GM12878 (cell line): ENCODE results near the gene CLIP1. TPM values are rescaled to one million over a fixed set of nuclear protein-coding genes. Genes with fewer than 3 reads are reported as not detected.

ENCODE experiments used
- CHD4 ChIP-seq: fragments of 200-600 bp; sonication (generic); IDR thresholded peaks from 2 replicates; pipeline ENCODE4 v1.6.1; 2016; ENCODE audit warnings: mild to moderate bottlenecking
- CREB1 ChIP-seq: IDR thresholded peaks from 2 replicates; pipeline ENCODE4 v1.6.1; 2012; ENCODE audit warnings: low read depth, mild to moderate bottlenecking, inconsistent platforms
- GATAD2B ChIP-seq: fragments of 450-650 bp; conservative IDR thresholded peaks from 2 replicates; pipeline ENCODE4 v1.6.1; 2017; ENCODE audit warnings: low read depth, mild to moderate bottlenecking, moderate library complexity
- HDAC6 ChIP-seq: fragments of 200-600 bp; sonication (generic); IDR thresholded peaks from one replicate; pipeline ENCODE4 v1.8.0; 2017; ENCODE audit warnings: antibody characterized with exemption; ENCODE audit not compliant: unreplicated experiment
- KAT2A ChIP-seq: conservative IDR thresholded peaks from 2 replicates; pipeline ENCODE4 v1.6.1; 2011; ENCODE audit warnings: low read depth, low read length; ENCODE audit not compliant: control insufficient read depth
- KLF5 ChIP-seq: fragments of 450-650 bp; IDR thresholded peaks from 2 replicates; pipeline ENCODE4 v1.6.1; 2014; ENCODE audit warnings: mild to moderate bottlenecking; ENCODE audit not compliant: partially characterized antibody
- NBN ChIP-seq: fragments of 450-650 bp; IDR thresholded peaks from 2 replicates; pipeline ENCODE4 v1.6.1; 2016
- NFYA ChIP-seq: IDR thresholded peaks from 2 replicates; pipeline ENCODE4 v1.6.1; 2011; ENCODE audit warnings: low read depth, mild to moderate bottlenecking, low read length, improper control_type of control experiment, borderline replicate concordance
- NR2C2 ChIP-seq: IDR thresholded peaks from 2 replicates; pipeline ENCODE4 v1.6.1; 2011; ENCODE audit warnings: borderline replicate concordance, low read depth; ENCODE audit not compliant: control insufficient read depth, insufficient read length
- NRF1 ChIP-seq: conservative IDR thresholded peaks from 2 replicates; pipeline ENCODE4 v1.6.1; 2011; ENCODE audit warnings: mild to moderate bottlenecking, low read depth, low read length, improper control_type of control experiment
- PAX8 ChIP-seq: fragments of 450-650 bp; IDR thresholded peaks from 2 replicates; pipeline ENCODE4 v1.6.1; 2017; ENCODE audit warnings: mild to moderate bottlenecking, moderate library complexity
- PML ChIP-seq: IDR thresholded peaks from 2 replicates; pipeline ENCODE4 v1.6.1; 2012; ENCODE audit warnings: low read length, inconsistent platforms
- RBBP5 ChIP-seq: fragments of 200-600 bp; sonication (generic); conservative IDR thresholded peaks from 2 replicates; pipeline ENCODE4 v1.6.1; 2016
- RFX5 ChIP-seq: IDR thresholded peaks from 2 replicates; pipeline ENCODE4 v1.6.1; 2011; ENCODE audit warnings: low read depth, low read length, improper control_type of control experiment
- SIN3A ChIP-seq: IDR thresholded peaks from 2 replicates; pipeline ENCODE4 v1.6.1; 2012; ENCODE audit warnings: low read depth, low read length, improper control_type of control experiment
- TCF3 ChIP-seq: IDR thresholded peaks from 2 replicates; pipeline ENCODE4 v1.6.1; 2012; ENCODE audit warnings: low read depth, mild to moderate bottlenecking, low read length, borderline replicate concordance; ENCODE audit not compliant: insufficient read depth
- TCF7 ChIP-seq: IDR thresholded peaks from 2 replicates; pipeline ENCODE4 v1.6.1; 2014; ENCODE audit warnings: antibody characterized with exemption, borderline replicate concordance
- ZBED1 ChIP-seq: IDR thresholded peaks from 2 replicates; pipeline ENCODE4 v1.6.1; 2016; ENCODE audit warnings: borderline replicate concordance
- ZNF207 ChIP-seq: fragments of 450-650 bp; IDR thresholded peaks from 2 replicates; pipeline ENCODE4 v1.6.1; 2014; ENCODE audit warnings: antibody characterized with exemption, mild to moderate bottlenecking, borderline replicate concordance
- ZNF274 ChIP-seq: IDR thresholded peaks from one replicate; pipeline ENCODE4 v1.8.0; 2011; ENCODE audit not compliant: insufficient read length, insufficient read depth
- ZNF384 ChIP-seq: IDR thresholded peaks from 2 replicates; pipeline ENCODE4 v1.6.1; 2012; ENCODE audit warnings: low read depth, mild to moderate bottlenecking, low read length, improper control_type of control experiment, borderline replicate concordance
- polyA plus RNA-seq, 11 experiments: library from polyadenylated mRNA; depleted of rRNA in 4 of 11; unstranded in 6 of 11; stranded (reverse) in 5 of 11; fragments of >200 nt; fragmentation: Nextera tagmentation in 4 of 11; fragmentation: Illumina TruSeq in 1 of 11; extraction: Ambion mirVana in 4 of 11; extraction: Trizol in 1 of 11; gene quantifications; 1 replicate in 1 of 11; 2 replicates in 10 of 11; pipeline versions ENCODE4 v1.2.1 to v1.2.3, GENCODE V29; 2011 to 2016; ENCODE audit warnings: inconsistent platforms in 2 of 11, missing spikeins in 2 of 11, low read depth in 1 of 11
- total RNA-seq, 4 experiments: library from RNA; depleted of rRNA in 3 of 4; stranded (reverse); fragments of >200 nt in 3 of 4; fragmentation: Illumina TruSeq in 1 of 4; extraction: Trizol in 1 of 4; gene quantifications; 2 replicates each; pipeline versions ENCODE4 v1.2.1 to v1.2.3, GENCODE V29; 2013 to 2021
- TF ChIP-seq, protein P1 (sequence below): fragments of 450-650 bp; IDR thresholded peaks from 2 replicates; pipeline ENCODE4 v1.6.1; 2014; ENCODE audit warnings: mild to moderate bottlenecking
- TF ChIP-seq, protein P2 (sequence below): IDR thresholded peaks from 2 replicates; pipeline ENCODE4 v1.6.1; 2012; ENCODE audit warnings: low read depth, low read length, improper control_type of control experiment
- TF ChIP-seq, protein P3 (sequence below): fragments of 450-650 bp; IDR thresholded peaks from 2 replicates; pipeline ENCODE4 v1.6.1; 2017; ENCODE audit warnings: borderline replicate concordance
- TF ChIP-seq, protein P4 (sequence below): fragments of 450-650 bp; IDR thresholded peaks from 2 replicates; pipeline ENCODE4 v1.6.1; 2017; ENCODE audit warnings: mild to moderate bottlenecking, moderate library complexity

CLIP1 gene
- total and polyA plus RNA-seq, 10 of the 15 experiments (the other 5 are each of a cell fraction or from before 2014, with no cell fraction given), result 6.0 to 45.4 (median 25.2) TPM

DNA sequence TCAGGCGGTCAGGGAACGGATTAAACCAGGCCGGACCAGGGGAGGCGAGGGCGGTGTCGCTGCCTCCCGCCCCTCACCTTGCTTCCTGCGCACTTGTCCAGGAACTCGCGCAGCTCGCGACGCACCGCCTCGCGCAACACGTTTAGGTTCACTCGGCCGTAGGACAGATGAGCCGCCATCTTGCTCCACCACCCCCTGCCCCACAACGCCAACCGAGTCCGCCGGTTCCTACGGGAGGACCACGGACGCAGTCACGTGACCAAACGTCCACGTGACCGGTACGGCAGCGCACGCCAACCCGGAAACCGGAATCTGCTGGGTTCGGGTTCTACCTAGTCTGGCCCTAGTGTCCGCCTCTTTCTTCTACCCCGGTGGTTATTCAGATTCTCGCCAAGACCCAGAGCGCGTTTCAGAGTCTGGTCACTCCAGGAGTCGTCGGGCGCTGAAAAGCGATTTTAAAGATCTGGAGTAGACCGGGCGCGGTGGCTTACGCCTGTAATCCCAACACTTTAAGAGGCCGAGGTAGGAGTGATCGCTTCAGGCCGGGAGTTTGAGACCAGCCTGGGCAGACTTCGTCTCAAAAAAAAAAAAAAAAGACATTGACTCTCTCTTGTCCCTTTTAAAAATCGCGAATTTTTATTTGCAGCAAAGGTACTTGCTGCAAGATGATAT lies 156.1 kb downstream of the CLIP1 start, which contains the start of gene VPS33A (continued):
- TF ChIP-seq ZNF207 (peak; percentile 76), NRF1 (no peak; the same call in 1 of the 2 replicates), RBBP5 (no peak), ZNF384 (no peak; the same call in 1 of the 2 replicates), CREB1 (peak; percentile 80), HDAC6 (no peak), ZBED1 (no peak), NFYA (no peak), KLF5 (no peak), NR2C2 (no peak), ZNF274 (no peak), KAT2A (no peak), GATAD2B (peak; percentile 80), CHD4 (no peak), RFX5 (no peak), PML (peak; percentile 77; the same call in 1 of the 2 replicates), TCF3 (0 out of 2 replicates have a peak, but pooled peaks have one; percentile 68), SIN3A (peak; percentile 99), NBN (peak; percentile 94), PAX8 (no peak), TCF7 (no peak)
- TF ChIP-seq, protein P1, sequence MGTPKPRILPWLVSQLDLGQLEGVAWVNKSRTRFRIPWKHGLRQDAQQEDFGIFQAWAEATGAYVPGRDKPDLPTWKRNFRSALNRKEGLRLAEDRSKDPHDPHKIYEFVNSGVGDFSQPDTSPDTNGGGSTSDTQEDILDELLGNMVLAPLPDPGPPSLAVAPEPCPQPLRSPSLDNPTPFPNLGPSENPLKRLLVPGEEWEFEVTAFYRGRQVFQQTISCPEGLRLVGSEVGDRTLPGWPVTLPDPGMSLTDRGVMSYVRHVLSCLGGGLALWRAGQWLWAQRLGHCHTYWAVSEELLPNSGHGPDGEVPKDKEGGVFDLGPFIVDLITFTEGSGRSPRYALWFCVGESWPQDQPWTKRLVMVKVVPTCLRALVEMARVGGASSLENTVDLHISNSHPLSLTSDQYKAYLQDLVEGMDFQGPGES, result no peak
- TF ChIP-seq, protein P2, sequence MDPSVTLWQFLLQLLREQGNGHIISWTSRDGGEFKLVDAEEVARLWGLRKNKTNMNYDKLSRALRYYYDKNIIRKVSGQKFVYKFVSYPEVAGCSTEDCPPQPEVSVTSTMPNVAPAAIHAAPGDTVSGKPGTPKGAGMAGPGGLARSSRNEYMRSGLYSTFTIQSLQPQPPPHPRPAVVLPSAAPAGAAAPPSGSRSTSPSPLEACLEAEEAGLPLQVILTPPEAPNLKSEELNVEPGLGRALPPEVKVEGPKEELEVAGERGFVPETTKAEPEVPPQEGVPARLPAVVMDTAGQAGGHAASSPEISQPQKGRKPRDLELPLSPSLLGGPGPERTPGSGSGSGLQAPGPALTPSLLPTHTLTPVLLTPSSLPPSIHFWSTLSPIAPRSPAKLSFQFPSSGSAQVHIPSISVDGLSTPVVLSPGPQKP, result 0 out of 2 replicates have a peak, but pooled peaks have one; percentile 48
- TF ChIP-seq, protein P3, sequence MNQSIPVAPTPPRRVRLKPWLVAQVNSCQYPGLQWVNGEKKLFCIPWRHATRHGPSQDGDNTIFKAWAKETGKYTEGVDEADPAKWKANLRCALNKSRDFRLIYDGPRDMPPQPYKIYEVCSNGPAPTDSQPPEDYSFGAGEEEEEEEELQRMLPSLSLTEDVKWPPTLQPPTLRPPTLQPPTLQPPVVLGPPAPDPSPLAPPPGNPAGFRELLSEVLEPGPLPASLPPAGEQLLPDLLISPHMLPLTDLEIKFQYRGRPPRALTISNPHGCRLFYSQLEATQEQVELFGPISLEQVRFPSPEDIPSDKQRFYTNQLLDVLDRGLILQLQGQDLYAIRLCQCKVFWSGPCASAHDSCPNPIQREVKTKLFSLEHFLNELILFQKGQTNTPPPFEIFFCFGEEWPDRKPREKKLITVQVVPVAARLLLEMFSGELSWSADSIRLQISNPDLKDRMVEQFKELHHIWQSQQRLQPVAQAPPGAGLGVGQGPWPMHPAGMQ, result no peak
- TF ChIP-seq, protein P4, sequence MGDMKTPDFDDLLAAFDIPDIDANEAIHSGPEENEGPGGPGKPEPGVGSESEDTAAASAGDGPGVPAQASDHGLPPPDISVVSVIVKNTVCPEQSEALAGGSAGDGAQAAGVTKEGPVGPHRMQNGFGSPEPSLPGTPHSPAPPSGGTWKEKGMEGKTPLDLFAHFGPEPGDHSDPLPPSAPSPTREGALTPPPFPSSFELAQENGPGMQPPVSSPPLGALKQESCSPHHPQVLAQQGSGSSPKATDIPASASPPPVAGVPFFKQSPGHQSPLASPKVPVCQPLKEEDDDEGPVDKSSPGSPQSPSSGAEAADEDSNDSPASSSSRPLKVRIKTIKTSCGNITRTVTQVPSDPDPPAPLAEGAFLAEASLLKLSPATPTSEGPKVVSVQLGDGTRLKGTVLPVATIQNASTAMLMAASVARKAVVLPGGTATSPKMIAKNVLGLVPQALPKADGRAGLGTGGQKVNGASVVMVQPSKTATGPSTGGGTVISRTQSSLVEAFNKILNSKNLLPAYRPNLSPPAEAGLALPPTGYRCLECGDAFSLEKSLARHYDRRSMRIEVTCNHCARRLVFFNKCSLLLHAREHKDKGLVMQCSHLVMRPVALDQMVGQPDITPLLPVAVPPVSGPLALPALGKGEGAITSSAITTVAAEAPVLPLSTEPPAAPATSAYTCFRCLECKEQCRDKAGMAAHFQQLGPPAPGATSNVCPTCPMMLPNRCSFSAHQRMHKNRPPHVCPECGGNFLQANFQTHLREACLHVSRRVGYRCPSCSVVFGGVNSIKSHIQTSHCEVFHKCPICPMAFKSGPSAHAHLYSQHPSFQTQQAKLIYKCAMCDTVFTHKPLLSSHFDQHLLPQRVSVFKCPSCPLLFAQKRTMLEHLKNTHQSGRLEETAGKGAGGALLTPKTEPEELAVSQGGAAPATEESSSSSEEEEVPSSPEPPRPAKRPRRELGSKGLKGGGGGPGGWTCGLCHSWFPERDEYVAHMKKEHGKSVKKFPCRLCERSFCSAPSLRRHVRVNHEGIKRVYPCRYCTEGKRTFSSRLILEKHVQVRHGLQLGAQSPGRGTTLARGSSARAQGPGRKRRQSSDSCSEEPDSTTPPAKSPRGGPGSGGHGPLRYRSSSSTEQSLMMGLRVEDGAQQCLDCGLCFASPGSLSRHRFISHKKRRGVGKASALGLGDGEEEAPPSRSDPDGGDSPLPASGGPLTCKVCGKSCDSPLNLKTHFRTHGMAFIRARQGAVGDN, result peak; percentile 53; the same call in 1 of the 2 replicates
